Measurements from ENCODE around the gene COL4A2.

The COL4A2 gene

DNA sequence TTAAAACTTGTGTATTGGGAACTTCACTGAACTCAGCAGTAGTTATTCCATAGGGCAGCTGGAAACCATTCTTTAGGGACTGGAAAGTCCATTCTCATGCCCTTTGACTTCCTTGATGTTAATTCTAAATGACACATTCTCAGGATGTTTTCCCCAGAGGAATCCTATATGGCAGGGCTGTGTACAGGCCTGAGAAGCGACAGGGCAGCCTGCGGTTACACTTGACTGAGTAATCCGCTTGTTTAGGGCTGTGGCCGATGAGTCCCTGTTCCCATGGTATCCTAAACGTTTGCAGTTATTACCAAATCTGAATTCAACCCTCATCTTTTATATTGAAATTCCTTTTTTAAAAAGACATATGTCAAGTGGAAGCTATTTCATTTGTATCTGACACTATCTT, 83.5 kb downstream of the COL4A2 start (continued):
- TF ChIP-seq, protein P1, sequence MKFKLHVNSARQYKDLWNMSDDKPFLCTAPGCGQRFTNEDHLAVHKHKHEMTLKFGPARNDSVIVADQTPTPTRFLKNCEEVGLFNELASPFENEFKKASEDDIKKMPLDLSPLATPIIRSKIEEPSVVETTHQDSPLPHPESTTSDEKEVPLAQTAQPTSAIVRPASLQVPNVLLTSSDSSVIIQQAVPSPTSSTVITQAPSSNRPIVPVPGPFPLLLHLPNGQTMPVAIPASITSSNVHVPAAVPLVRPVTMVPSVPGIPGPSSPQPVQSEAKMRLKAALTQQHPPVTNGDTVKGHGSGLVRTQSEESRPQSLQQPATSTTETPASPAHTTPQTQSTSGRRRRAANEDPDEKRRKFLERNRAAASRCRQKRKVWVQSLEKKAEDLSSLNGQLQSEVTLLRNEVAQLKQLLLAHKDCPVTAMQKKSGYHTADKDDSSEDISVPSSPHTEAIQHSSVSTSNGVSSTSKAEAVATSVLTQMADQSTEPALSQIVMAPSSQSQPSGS (tag by site-specific recombination; IDR thresholded peaks at IDR 0.05; ENCODE audit: low read depth) = no peak

DNA sequence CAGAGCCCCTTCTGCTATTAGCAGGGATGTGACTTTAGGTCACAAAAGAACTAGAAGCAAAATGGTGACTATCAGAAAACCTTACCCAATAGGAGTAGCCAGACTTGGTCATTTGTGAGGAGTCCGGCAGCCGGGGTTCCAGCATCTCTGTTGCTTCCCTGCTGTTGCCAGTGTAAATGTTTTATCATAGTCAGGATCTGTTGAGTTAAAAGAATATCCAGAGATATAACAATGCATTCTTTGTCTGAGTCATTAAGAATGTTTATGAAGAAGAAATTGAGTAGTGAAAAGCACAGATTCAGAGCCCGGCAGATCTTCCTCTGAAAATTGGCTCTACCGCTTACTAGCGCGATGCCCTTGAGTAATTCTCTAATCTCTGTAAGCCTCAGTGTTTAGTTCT, 84.2 kb downstream of the COL4A2 start:
- no peak overlapping the region for H3K27ac ChIP-seq (ENCODE audit: extremely low read depth, low read depth, low read length)
- peaks cover 11% of the 10 kb centered on the region for H3K4me1 ChIP-seq (ENCODE audit: control insufficient read depth, insufficient read depth, low read length)
- no peak overlapping the region for H3K4me3 ChIP-seq (ENCODE audit: low read depth, low read length)
- ChIA-PET POLR2A (no interaction called here), CTCF (interaction anchor here (1.7 kb wide), 1 partner anchor 21 kb away, joined by 5 read pairs; no protein-coding TSS in a partner anchor)
- no peaks in the 10 kb centered on the region for H3K9me3 ChIP-seq (ENCODE audit: control insufficient read depth, insufficient read depth, low read depth, low read length)
- H3K36me3 ChIP-seq (ENCODE audit: control insufficient read depth in 2 of 2, insufficient read depth in 1 of 2, low read length in 2 of 2) = no peaks in the 10 kb centered on the region
- TF ChIP-seq ZFP41 (tag by site-specific recombination; IDR thresholded peaks at IDR 0.05; ENCODE audit: borderline replicate concordance) (no peak), BCL11B (tag by site-specific recombination; IDR thresholded peaks at IDR 0.05; ENCODE audit: low read depth) (no peak), ZFP37 (tag by site-specific recombination; IDR thresholded peaks at IDR 0.05) (no peak), ZNF768 (tag by site-specific recombination; IDR thresholded peaks at IDR 0.05) (no peak), ZNF830 (tag by site-specific recombination; IDR thresholded peaks at IDR 0.05; ENCODE audit: low read depth) (no peak), ZNF571 (tag by site-specific recombination; IDR thresholded peaks at IDR 0.05) (no peak), ZNF248 (tag by site-specific recombination; IDR thresholded peaks at IDR 0.05) (no peak), ZNF311 (tag by site-specific recombination; IDR thresholded peaks at IDR 0.05; ENCODE audit: borderline replicate concordance) (no peak)
- TF ChIP-seq, protein P2, sequence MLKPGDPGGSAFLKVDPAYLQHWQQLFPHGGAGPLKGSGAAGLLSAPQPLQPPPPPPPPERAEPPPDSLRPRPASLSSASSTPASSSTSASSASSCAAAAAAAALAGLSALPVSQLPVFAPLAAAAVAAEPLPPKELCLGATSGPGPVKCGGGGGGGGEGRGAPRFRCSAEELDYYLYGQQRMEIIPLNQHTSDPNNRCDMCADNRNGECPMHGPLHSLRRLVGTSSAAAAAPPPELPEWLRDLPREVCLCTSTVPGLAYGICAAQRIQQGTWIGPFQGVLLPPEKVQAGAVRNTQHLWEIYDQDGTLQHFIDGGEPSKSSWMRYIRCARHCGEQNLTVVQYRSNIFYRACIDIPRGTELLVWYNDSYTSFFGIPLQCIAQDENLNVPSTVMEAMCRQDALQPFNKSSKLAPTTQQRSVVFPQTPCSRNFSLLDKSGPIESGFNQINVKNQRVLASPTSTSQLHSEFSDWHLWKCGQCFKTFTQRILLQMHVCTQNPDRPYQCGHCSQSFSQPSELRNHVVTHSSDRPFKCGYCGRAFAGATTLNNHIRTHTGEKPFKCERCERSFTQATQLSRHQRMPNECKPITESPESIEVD (tag by site-specific recombination; IDR thresholded peaks at IDR 0.05) = no peak
- TF ChIP-seq, protein P1 (tag by site-specific recombination; IDR thresholded peaks at IDR 0.05; ENCODE audit: low read depth) = no peak
- TF ChIP-seq, protein P3, sequence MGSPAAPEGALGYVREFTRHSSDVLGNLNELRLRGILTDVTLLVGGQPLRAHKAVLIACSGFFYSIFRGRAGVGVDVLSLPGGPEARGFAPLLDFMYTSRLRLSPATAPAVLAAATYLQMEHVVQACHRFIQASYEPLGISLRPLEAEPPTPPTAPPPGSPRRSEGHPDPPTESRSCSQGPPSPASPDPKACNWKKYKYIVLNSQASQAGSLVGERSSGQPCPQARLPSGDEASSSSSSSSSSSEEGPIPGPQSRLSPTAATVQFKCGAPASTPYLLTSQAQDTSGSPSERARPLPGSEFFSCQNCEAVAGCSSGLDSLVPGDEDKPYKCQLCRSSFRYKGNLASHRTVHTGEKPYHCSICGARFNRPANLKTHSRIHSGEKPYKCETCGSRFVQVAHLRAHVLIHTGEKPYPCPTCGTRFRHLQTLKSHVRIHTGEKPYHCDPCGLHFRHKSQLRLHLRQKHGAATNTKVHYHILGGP (tag by site-specific recombination; IDR thresholded peaks at IDR 0.05) = no peak
- TF ChIP-seq, protein P4, sequence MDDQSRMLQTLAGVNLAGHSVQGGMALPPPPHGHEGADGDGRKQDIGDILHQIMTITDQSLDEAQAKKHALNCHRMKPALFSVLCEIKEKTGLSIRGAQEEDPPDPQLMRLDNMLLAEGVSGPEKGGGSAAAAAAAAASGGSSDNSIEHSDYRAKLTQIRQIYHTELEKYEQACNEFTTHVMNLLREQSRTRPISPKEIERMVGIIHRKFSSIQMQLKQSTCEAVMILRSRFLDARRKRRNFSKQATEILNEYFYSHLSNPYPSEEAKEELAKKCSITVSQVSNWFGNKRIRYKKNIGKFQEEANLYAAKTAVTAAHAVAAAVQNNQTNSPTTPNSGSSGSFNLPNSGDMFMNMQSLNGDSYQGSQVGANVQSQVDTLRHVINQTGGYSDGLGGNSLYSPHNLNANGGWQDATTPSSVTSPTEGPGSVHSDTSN (CRISPR knock-in tag; IDR thresholded peaks at IDR 0.05) = no peak

DNA sequence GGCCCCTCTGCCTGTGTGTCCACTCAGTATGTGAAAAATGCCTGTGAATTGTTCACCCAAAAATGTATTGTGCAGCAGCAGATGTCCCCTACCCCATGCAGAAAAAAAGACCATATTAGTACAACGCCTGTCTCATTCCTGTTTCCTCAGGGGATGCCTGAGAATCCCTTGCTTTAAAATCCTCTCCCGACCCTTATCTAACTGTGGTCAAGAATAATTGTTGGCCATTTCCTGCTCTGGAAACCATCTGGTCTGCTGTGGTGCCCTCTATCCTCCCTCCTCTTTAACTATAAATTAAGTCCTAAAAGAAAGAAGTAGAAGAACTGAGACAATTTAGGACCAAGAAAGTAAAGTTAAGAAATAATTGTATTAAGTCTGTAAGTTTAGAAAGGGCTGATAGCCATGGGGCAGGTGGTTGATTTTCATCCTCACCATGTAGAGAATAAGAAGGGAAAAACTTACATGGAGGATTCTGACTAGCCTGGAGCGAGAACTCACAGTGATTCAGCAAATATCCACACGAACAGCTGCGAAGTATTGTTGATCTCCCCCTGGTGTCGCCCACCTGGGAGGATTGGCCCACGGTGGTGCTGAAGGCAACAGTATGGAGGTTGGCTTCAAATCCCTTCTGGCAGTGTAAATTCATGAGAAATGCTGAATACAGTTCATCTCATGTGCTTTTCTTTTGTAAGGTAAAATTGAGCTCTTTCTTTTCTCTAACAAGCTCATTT, 85.6 kb downstream of the COL4A2 start:
- ChIA-PET CTCF (no interaction called here), POLR2A (interaction anchor here (0.7 kb wide), 1 partner anchor 1687 kb away, joined by 3 read pairs; no protein-coding TSS in a partner anchor)
- H3K9me3 ChIP-seq (ENCODE audit: control insufficient read depth, insufficient read depth, low read depth, low read length) = no peaks in the 10 kb centered on the region
- no peaks in the 10 kb centered on the region for H3K36me3 ChIP-seq (ENCODE audit: control insufficient read depth in 2 of 2, insufficient read depth in 1 of 2, low read length in 2 of 2)
- H3K27ac ChIP-seq (ENCODE audit: extremely low read depth, low read depth, low read length) = no peak overlapping the region
- peaks cover 11% of the 10 kb centered on the region for H3K4me1 ChIP-seq (ENCODE audit: control insufficient read depth, insufficient read depth, low read length)
- H3K4me3 ChIP-seq (ENCODE audit: low read depth, low read length) = no peak overlapping the region
- TF ChIP-seq HOXA7 (CRISPR knock-in tag; IDR thresholded peaks at IDR 0.05; ENCODE audit: borderline replicate concordance) (no peak), ZNF843 (tag by site-specific recombination; IDR thresholded peaks at IDR 0.05) (no peak), ZNF23 (tag by site-specific recombination; IDR thresholded peaks at IDR 0.05; ENCODE audit: borderline replicate concordance) (no peak), YY1 (tag by site-specific recombination; IDR thresholded peaks at IDR 0.05) (no peak), ZNF776 (tag by site-specific recombination; IDR thresholded peaks at IDR 0.05; ENCODE audit: borderline replicate concordance) (no peak)
- TF ChIP-seq, protein P2 (tag by site-specific recombination; IDR thresholded peaks at IDR 0.05) = no peak
- TF ChIP-seq, protein P5, sequence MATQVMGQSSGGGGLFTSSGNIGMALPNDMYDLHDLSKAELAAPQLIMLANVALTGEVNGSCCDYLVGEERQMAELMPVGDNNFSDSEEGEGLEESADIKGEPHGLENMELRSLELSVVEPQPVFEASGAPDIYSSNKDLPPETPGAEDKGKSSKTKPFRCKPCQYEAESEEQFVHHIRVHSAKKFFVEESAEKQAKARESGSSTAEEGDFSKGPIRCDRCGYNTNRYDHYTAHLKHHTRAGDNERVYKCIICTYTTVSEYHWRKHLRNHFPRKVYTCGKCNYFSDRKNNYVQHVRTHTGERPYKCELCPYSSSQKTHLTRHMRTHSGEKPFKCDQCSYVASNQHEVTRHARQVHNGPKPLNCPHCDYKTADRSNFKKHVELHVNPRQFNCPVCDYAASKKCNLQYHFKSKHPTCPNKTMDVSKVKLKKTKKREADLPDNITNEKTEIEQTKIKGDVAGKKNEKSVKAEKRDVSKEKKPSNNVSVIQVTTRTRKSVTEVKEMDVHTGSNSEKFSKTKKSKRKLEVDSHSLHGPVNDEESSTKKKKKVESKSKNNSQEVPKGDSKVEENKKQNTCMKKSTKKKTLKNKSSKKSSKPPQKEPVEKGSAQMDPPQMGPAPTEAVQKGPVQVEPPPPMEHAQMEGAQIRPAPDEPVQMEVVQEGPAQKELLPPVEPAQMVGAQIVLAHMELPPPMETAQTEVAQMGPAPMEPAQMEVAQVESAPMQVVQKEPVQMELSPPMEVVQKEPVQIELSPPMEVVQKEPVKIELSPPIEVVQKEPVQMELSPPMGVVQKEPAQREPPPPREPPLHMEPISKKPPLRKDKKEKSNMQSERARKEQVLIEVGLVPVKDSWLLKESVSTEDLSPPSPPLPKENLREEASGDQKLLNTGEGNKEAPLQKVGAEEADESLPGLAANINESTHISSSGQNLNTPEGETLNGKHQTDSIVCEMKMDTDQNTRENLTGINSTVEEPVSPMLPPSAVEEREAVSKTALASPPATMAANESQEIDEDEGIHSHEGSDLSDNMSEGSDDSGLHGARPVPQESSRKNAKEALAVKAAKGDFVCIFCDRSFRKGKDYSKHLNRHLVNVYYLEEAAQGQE (tag by site-specific recombination; IDR thresholded peaks at IDR 0.05) = no peak
